ENCODE data around the gene GADD45A.

GRCh38 chr1:67721112-67721511, 36.1 kb downstream of the GADD45A start:
- TF ChIP-seq CTCF (optimal IDR thresholded peaks at IDR 0.05 in 1 of 3, IDR thresholded peaks at IDR 0.05 in 1 of 3, conservative IDR thresholded peaks at IDR 0.05 in 1 of 3; ENCODE audit: extremely low read depth in 1 of 3, insufficient read depth in 2 of 3, low read length in 3 of 3) (no peak), EZH2 (IDR thresholded peaks at IDR 0.05; ENCODE audit: low read length) (no peak)

Measured in keratinocyte (primary cell).